T-cell (primary cell): ENCODE results near the gene CLEC7A. TPM values are rescaled to one million over a fixed set of nuclear protein-coding genes. Genes with fewer than 3 reads are reported as not detected.

ENCODE experiments used
- ATAC-seq, 4 experiments: fragments of 200-7000 bp in 3 of 4; fragments of 150-1000 bp in 1 of 4; cut with Tn5 transposase; replicated peaks in 1 of 4; 1 replicate in 3 of 4; 2 replicates in 1 of 4; pipeline ENCODE4 v1.10.0; 2021; ENCODE audit warnings: moderate library complexity in 3 of 4, mild to moderate bottlenecking in 2 of 4, moderate number of reproducible peaks in 1 of 4
- CTCF ChIA-PET, 2 donors: fragments of 300-600 bp; sonication (Branson Sonifier 250); formaldehyde crosslinking; loops; one replicate each; lab custom pipeline; 2022; ENCODE audit warnings: antibody characterized with exemption in 2 of 2; lab: Charles Lee
- POLR2A ChIA-PET, 2 donors: fragments of 300-600 bp; sonication (Branson Sonifier 250); formaldehyde crosslinking; loops; one replicate each; lab custom pipeline; 2022; ENCODE audit warnings: antibody characterized with exemption in 2 of 2; lab: Charles Lee
- DNase-seq, 35 experiments: peaks; one replicate each; pipeline versions ENCODE4 v3.0.0 to v3.0.0-alpha.2; 2013 to 2023
- H3K27ac ChIP-seq: one replicate; pipeline ENCODE4 v1.5.1; 2013; ENCODE audit warnings: low read length
- H3K27me3 ChIP-seq, 2 experiments: replicated peaks in 1 of 2; 1 replicate in 1 of 2; 2 replicates in 1 of 2; pipeline versions ENCODE4 v1.6.1 to v1.7.0; 2013; ENCODE audit warnings: low read length in 1 of 2, mixed read lengths in 1 of 2; ENCODE audit not compliant: control insufficient read depth in 2 of 2, insufficient read depth in 2 of 2; ENCODE audit errors: extremely low read depth in 1 of 2
- H3K36me3 ChIP-seq, 2 donors: 1 replicate in 1 of 2; 2 replicates in 1 of 2; pipeline versions ENCODE4 v1.6.1 to v1.7.0; 2013; ENCODE audit warnings: low read length in 1 of 2; ENCODE audit not compliant: control insufficient read depth in 2 of 2, insufficient read depth in 1 of 2; ENCODE audit errors: extremely low read depth in 1 of 2
- H3K4me1 ChIP-seq, 2 experiments: 1 replicate in 1 of 2; 2 replicates in 1 of 2; pipeline versions ENCODE4 v1.6.1 to v1.7.0; 2013; ENCODE audit warnings: low read length in 2 of 2, mixed read lengths in 1 of 2; ENCODE audit not compliant: insufficient read depth in 2 of 2, control insufficient read depth in 1 of 2; ENCODE audit errors: extremely low read depth in 1 of 2
- H3K4me3 ChIP-seq, 2 donors: 1 replicate in 1 of 2; 2 replicates in 1 of 2; pipeline versions ENCODE4 v1.5.1 to v1.7.0; 2013; ENCODE audit warnings: mild to moderate bottlenecking in 2 of 2, low read length in 1 of 2, moderate library complexity in 1 of 2; ENCODE audit not compliant: control insufficient read depth in 1 of 2; ENCODE audit errors: extremely low read depth in 1 of 2
- H3K9me3 ChIP-seq: 2 replicates; pipeline ENCODE4 v1.7.0; 2013
- H3K27ac Mint-ChIP-seq, 2 donors: one replicate each; pipeline ENCODE4 v1.8.0; 2020 to 2021; ENCODE audit warnings: mild to moderate bottlenecking in 2 of 2, mixed read lengths in 2 of 2
- H3K27me3 Mint-ChIP-seq, 2 donors: one replicate each; pipeline ENCODE4 v1.8.0; 2021 to 2022; ENCODE audit warnings: mixed read lengths in 2 of 2
- H3K36me3 Mint-ChIP-seq: one replicate; pipeline ENCODE4 v1.8.0; 2021; ENCODE audit warnings: mixed read lengths
- H3K4me1 Mint-ChIP-seq, 3 donors: one replicate each; pipeline ENCODE4 v1.8.0; 2020 to 2022; ENCODE audit warnings: mixed read lengths in 3 of 3, mild to moderate bottlenecking in 1 of 3
- H3K4me3 Mint-ChIP-seq, 3 donors: one replicate each; pipeline ENCODE4 v1.8.0; 2020 to 2022; ENCODE audit warnings: mild to moderate bottlenecking in 3 of 3, mixed read lengths in 3 of 3, moderate library complexity in 3 of 3
- H3K9me3 Mint-ChIP-seq, 3 donors: one replicate each; pipeline ENCODE4 v1.8.0; 2020 to 2022; ENCODE audit warnings: mixed read lengths in 3 of 3
- WGBS: methylation state at CpG from one replicate; pipeline ENCODE4 v1.1.5; 2013; ENCODE audit warnings: missing lambda C conversion rate; ENCODE audit not compliant: insufficient coverage; 5-methylcytosine and 5-hydroxymethylcytosine counted together
- total RNA-seq, 35 experiments: library from RNA in 6 of 35; stranded (reverse) in 6 of 35; fragments of 120-200 nt in 1 of 35; gene quantifications; one replicate each; pipeline versions ENCODE4 v1.2.1 to v1.2.4 and lab custom pipeline; 2013 to 2026

The CLEC7A gene
- total RNA-seq, 5 donors from 2014 or later (not counting 1 experiment from before 2014, with no cell fraction given), result 0.15 to 1.6 (median 0.49) TPM

DNA sequence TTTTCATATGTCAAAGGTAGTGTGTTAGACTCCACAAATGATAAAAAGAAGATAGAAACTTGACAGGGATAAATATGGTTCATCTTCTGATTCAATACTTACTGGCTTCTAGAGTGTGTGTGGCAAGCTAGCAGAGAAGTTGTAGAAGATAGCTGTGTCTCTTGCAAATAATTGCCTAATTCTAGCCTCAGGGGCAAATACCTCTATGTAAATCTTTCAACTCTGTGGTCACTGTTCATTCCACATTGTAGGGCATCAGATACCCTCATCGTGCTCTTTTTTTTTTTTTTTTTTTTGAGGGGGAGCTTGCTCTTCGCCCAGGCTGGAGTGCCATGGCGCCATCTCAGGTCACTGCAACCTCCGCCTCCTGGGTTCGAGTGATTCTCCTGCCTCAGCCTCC is 40.2 kb upstream of the CLEC7A start:
- POLR2A ChIA-PET, result interaction anchor here in 1 of 2 donors (0.6 kb wide), 2 partner anchors 132 to 1276 kb away, joined by 3 read pairs; no protein-coding TSS in a partner anchor
- no peak for ATAC-seq
- H3K27ac ChIP-seq, result no peak overlapping the region

DNA sequence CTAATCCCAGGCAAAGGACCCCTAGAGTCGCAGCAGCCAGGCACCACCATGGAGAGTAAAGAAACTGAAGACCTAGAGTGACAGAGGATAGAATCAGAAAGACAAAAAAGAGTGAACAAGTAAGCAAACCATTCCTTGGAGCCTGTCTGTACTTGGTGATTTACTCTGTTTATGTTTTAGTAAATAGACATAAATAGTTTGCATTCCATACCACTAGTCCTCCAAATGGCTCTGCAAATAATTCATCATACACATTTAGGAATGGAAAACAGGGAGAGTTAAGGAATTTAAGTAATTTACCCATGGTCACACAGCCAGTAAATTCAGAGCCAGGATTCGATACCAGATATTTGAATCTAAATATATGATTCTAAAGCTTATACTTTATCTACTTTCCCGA is 39.1 kb upstream of the CLEC7A start:
- H3K36me3 Mint-ChIP-seq, result no peaks in the 10 kb centered on the region
- CTCF ChIA-PET, result interaction anchor here in 1 of 2 donors (0.8 kb wide), 1 partner anchor 16 kb away, joined by 3 read pairs; no protein-coding TSS in a partner anchor
- peaks cover 15 to 20% of the 10 kb centered on the region in 2 donors for H3K27me3 Mint-ChIP-seq
- H3K27ac Mint-ChIP-seq, result no peak overlapping the region
- Histone ChIP-seq H3K27me3 (no peaks in the 10 kb centered on the region), H3K4me1 (no peaks in the 10 kb centered on the region), H3K4me3 (no peak overlapping the region), H3K36me3 (no peaks in the 10 kb centered on the region), H3K27ac (no peak overlapping the region), H3K9me3 (no peaks in the 10 kb centered on the region)
- no peak overlapping the region for H3K4me3 Mint-ChIP-seq
- no peaks in the 10 kb centered on the region for H3K9me3 Mint-ChIP-seq
- no peak for DNase-seq
- 80% methylated on average over 1 of the region's 3 CpGs for WGBS
- H3K4me1 Mint-ChIP-seq, result no peaks in the 10 kb centered on the region
- ATAC-seq, result no peak
- POLR2A ChIA-PET, result no interaction called here

More for the DNA sequence above, 40.2 kb upstream of the CLEC7A start:
- H3K4me1 ChIP-seq, result no peaks in the 10 kb centered on the region
- Mint-ChIP-seq H3K36me3 (no peaks in the 10 kb centered on the region), H3K4me3 (no peak overlapping the region), H3K27me3 (peaks cover 26 to 28% of the 10 kb centered on the region in 2 donors), H3K4me1 (no peaks in the 10 kb centered on the region), H3K9me3 (no peaks in the 10 kb centered on the region), H3K27ac (no peak overlapping the region)
- CTCF ChIA-PET, result no interaction called here
- H3K36me3 ChIP-seq, result no peaks in the 10 kb centered on the region
- WGBS, result 86% methylated on average over 5 of the region's 5 CpGs
- H3K27me3 ChIP-seq, result no peaks in the 10 kb centered on the region
- DNase-seq, result no peak
- no peak overlapping the region for H3K4me3 ChIP-seq
- no peaks in the 10 kb centered on the region for H3K9me3 ChIP-seq

DNA sequence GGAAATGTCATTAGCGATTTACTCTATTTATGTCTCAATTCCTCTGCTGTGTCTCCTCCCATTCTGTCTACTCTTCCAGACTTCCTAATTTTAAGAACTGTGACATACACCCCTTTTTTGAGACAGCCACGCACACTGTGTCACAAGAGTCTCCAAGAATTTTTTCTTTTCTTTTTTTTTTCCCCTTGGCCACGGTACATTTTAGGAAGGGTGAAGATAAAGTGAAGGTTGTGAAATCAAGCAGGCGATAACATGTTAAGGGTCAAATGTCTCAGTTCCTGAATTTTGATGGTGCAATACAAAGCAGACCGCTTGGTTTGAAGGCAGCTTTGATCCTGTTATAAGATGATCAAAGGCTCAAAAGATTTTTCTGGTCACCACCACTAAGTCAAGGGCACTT is 37.6 kb upstream of the CLEC7A start:
- Histone ChIP-seq H3K4me3 (no peak overlapping the region), H3K9me3 (no peaks in the 10 kb centered on the region), H3K27ac (no peak overlapping the region), H3K36me3 (no peaks in the 10 kb centered on the region), H3K4me1 (no peaks in the 10 kb centered on the region), H3K27me3 (no peaks in the 10 kb centered on the region)
- no peak for ATAC-seq
- no peak overlapping the region for H3K4me3 Mint-ChIP-seq
- no peaks in the 10 kb centered on the region for H3K9me3 Mint-ChIP-seq
- ChIA-PET CTCF (interaction anchor here in 1 of 2 donors (1.2 kb wide), 1 partner anchor 14 kb away, joined by 4 read pairs; no protein-coding TSS in a partner anchor), POLR2A (no interaction called here)
- H3K27me3 Mint-ChIP-seq, result peaks cover 11 to 15% of the 10 kb centered on the region in 2 donors
- H3K27ac Mint-ChIP-seq, result no peak overlapping the region
- DNase-seq, result no peak
- no peaks in the 10 kb centered on the region for H3K36me3 Mint-ChIP-seq
- WGBS, result 100% methylated on average over 1 of the region's 5 CpGs
- H3K4me1 Mint-ChIP-seq, result no peaks in the 10 kb centered on the region

DNA sequence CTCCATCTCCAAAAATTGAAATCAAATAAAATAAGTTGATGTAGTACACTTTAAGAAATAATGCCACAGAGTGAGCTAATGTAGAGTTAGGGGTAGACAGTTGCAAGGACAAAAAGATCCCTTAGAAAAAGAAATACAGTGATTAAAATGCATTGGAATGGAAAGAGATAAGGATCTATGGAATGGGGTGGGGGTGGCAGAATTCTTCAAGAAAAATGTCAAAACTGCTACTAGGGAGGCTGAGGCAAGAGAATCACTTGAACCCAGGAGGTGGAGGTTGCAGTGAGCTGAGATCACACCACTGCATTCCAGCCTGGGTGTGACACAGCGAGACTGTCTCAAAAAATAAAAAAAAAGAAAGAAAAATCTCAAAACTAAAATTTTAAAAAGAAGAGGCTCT is 35.4 kb upstream of the CLEC7A start:
- DNase-seq (no peak), ATAC-seq (no peak)
- no peak overlapping the region for H3K4me3 ChIP-seq
- Mint-ChIP-seq H3K4me3 (no peak overlapping the region), H3K36me3 (no peaks in the 10 kb centered on the region), H3K27me3 (peaks cover 0 to 2% of the 10 kb centered on the region in 2 donors), H3K9me3 (no peaks in the 10 kb centered on the region), H3K4me1 (no peaks in the 10 kb centered on the region), H3K27ac (no peak overlapping the region)
- no peaks in the 10 kb centered on the region for H3K9me3 ChIP-seq
- no peaks in the 10 kb centered on the region for H3K4me1 ChIP-seq
- ChIA-PET POLR2A (interaction anchor here in 1 of 2 donors (0.7 kb wide), 1 partner anchor 14 kb away, joined by 3 read pairs; no protein-coding TSS in a partner anchor), CTCF (interaction anchor here in 1 of 2 donors (1.5 kb wide), 1 partner anchor 12 kb away, joined by 3 read pairs; no protein-coding TSS in a partner anchor)
- no peak overlapping the region for H3K27ac ChIP-seq
- no peaks in the 10 kb centered on the region for H3K27me3 ChIP-seq
- no CpG with 5 or more reads among the region's 1 CpG for WGBS
- H3K36me3 ChIP-seq, result no peaks in the 10 kb centered on the region

DNA sequence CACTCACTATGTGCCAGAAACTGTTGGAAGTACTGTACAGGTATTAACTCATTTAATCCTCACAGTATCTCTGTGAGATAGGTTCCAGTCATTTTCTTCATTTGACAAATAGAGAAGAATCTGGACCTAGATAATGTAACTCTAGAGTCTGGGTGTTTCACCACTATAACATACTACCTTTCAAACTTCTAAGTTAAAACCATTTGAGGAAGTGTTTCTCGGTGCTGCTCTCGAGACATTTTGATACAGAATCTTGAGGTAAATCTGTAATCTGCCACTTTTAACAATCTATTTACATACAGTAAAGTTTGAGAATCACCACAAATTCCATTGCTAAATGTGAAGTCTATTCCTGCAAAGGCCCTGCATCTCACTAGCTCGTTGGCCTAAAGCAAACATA is 33.1 kb upstream of the CLEC7A start:
- H3K4me1 Mint-ChIP-seq, result no peaks in the 10 kb centered on the region
- no peak overlapping the region for H3K27ac Mint-ChIP-seq
- Histone ChIP-seq H3K4me3 (no peak overlapping the region), H3K27me3 (no peaks in the 10 kb centered on the region), H3K9me3 (no peaks in the 10 kb centered on the region), H3K27ac (no peak overlapping the region), H3K36me3 (no peaks in the 10 kb centered on the region), H3K4me1 (no peaks in the 10 kb centered on the region)
- ATAC-seq (no peak), DNase-seq (no peak)
- POLR2A ChIA-PET, result interaction anchor here in 1 of 2 donors (0.7 kb wide), 1 partner anchor 795 kb away, joined by 3 read pairs; no protein-coding TSS in a partner anchor
- H3K36me3 Mint-ChIP-seq, result no peaks in the 10 kb centered on the region
- CTCF ChIA-PET, result interaction anchor here (0.6 to 0.7 kb wide), 3 partner anchors 34 to 1619 kb away, joined by 3 read pairs; no protein-coding TSS in a partner anchor
- H3K27me3 Mint-ChIP-seq, result peaks cover 0 to 2% of the 10 kb centered on the region in 2 donors
- H3K9me3 Mint-ChIP-seq, result no peaks in the 10 kb centered on the region
- no CpG with 5 or more reads among the region's 3 CpGs for WGBS
- no peak overlapping the region for H3K4me3 Mint-ChIP-seq

DNA sequence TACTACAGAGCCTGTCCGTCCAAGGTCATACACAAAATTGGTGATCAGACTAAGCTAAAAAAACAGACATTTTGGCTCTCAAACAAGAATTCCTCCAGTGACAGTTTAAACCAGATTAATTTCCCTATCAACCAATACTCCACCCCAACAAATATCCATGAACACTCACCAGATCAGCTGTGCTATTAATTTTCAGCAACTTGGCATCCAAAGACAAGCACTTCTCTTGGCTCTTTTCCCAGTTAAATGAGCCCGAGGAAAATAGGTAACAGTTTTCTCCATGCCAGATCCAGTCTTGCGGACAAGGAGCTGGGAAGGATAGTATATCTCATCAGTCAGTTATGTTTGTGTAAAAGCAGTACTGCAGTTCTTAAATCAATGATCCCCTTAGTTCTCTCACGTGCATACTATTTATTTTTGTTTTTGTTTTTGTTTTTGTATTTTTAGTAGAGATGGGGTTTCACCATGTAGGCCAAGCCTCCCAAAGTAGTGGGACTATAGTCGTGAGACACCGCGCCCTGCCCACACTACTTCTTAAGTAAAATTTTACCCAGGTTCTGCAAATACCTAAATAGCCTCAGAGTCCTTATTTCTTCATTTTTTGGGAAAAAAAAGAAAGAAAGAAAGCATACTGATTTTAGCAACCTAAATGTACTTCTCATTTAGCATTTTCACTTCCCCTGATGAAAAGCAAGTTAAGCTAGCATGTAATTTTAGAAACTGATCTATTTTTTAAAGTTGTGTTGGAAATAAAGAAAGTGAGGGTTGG is 30.8 kb upstream of the CLEC7A start:
- H3K27ac ChIP-seq, result no peak overlapping the region
- DNase-seq, result no peak
- CTCF ChIA-PET, result interaction anchor here in 1 of 2 donors (0.6 to 1.2 kb wide), 2 partner anchors 45 to 59 kb away, joined by 3 read pairs; no protein-coding TSS in a partner anchor
- no peaks in the 10 kb centered on the region for H3K9me3 Mint-ChIP-seq
- H3K36me3 Mint-ChIP-seq, result no peaks in the 10 kb centered on the region
- POLR2A ChIA-PET, result interaction anchor here in 1 of 2 donors (0.6 kb wide), 1 partner anchor 12 kb away, joined by 3 read pairs; no protein-coding TSS in a partner anchor
- H3K4me3 Mint-ChIP-seq, result no peak overlapping the region
- H3K9me3 ChIP-seq, result no peaks in the 10 kb centered on the region
- no peak overlapping the region for H3K27ac Mint-ChIP-seq
- no peaks in the 10 kb centered on the region for H3K36me3 ChIP-seq
- no peak overlapping the region for H3K4me3 ChIP-seq
- H3K27me3 ChIP-seq, result no peaks in the 10 kb centered on the region
- 94% methylated on average over 1 of the region's 7 CpGs for WGBS
- no peak for ATAC-seq
- H3K4me1 Mint-ChIP-seq, result no peaks in the 10 kb centered on the region
- H3K27me3 Mint-ChIP-seq, result peaks cover 0 to 3% of the 10 kb centered on the region in 2 donors
- H3K4me1 ChIP-seq, result no peaks in the 10 kb centered on the region
